Smooth muscle cell (in vitro differentiated cells): ENCODE measurements around the gene PWWP2A. TPM values are rescaled to one million over a fixed set of nuclear protein-coding genes. Genes with fewer than 3 reads are reported as not detected.

Source experiments
- DNase-seq: peaks from one replicate; lab custom pipeline; 2025; ENCODE audit not compliant: unreplicated experiment; lab: John Stamatoyannopoulos, UW
- H2AFZ ChIP-seq: fragments of 200-600 bp; sonication (generic); 2 replicates; pipeline ENCODE4 v1.6.0; 2016; ENCODE audit warnings: antibody characterized with exemption, low read depth, mild to moderate bottlenecking
- H3F3A ChIP-seq: fragments of 200-600 bp; sonication (generic); 2 replicates; pipeline ENCODE4 v1.6.0; 2017; ENCODE audit warnings: antibody characterized with exemption, low read depth
- H3K27ac ChIP-seq: fragments of 200-600 bp; sonication (generic); 2 replicates; pipeline ENCODE4 v1.5.1; 2016; ENCODE audit warnings: low read depth, mild to moderate bottlenecking
- H3K27me3 ChIP-seq: fragments of 200-600 bp; sonication (generic); 2 replicates; pipeline ENCODE4 v1.6.1; 2016; ENCODE audit warnings: low read depth, mild to moderate bottlenecking
- H3K36me3 ChIP-seq: fragments of 200-600 bp; sonication (generic); 2 replicates; pipeline ENCODE4 v1.5.1; 2016; ENCODE audit warnings: low read depth
- H3K4me1 ChIP-seq: fragments of 200-600 bp; sonication (generic); 2 replicates; pipeline ENCODE4 v1.5.1; 2016; ENCODE audit warnings: low read depth
- H3K4me2 ChIP-seq: fragments of 200-600 bp; sonication (generic); 2 replicates; pipeline ENCODE4 v1.6.0; 2016; ENCODE audit warnings: mild to moderate bottlenecking
- H3K4me3 ChIP-seq: fragments of 200-600 bp; sonication (generic); 2 replicates; pipeline ENCODE4 v1.5.1; 2016; ENCODE audit warnings: mild to moderate bottlenecking
- H3K79me2 ChIP-seq: fragments of 200-600 bp; sonication (generic); 2 replicates; pipeline ENCODE4 v1.6.0; 2016; ENCODE audit warnings: low read depth, mild to moderate bottlenecking
- H3K9ac ChIP-seq: fragments of 200-600 bp; sonication (generic); 2 replicates; pipeline ENCODE4 v1.6.0; 2016; ENCODE audit warnings: low read depth
- H3K9me3 ChIP-seq: fragments of 200-600 bp; sonication (generic); replicated peaks from 2 replicates; pipeline ENCODE4 v1.5.1; 2016; ENCODE audit warnings: low read depth
- H4K20me1 ChIP-seq: fragments of 200-600 bp; sonication (generic); 2 replicates; pipeline ENCODE4 v1.6.0; 2016; ENCODE audit warnings: low read depth
- WGBS: methylation state at CpG from one replicate; pipeline ENCODE4 v1.1.7; 2016; ENCODE audit warnings: low lambda C conversion rate; 5-methylcytosine and 5-hydroxymethylcytosine counted together
- polyA plus RNA-seq: library from polyadenylated mRNA; unstranded; fragments of >200 nt; fragmentation: Nextera tagmentation; extraction: Ambion mirVana; gene quantifications from 2 replicates; pipeline ENCODE4 v1.2.1, GENCODE V29; 2016
- total RNA-seq: library from RNA; depleted of rRNA; stranded (reverse); fragments of >200 nt; gene quantifications from 2 replicates; pipeline ENCODE4 v1.2.3, GENCODE V29; 2014
- TF ChIP-seq, protein P1 (sequence below): fragments of 200-600 bp; sonication (generic); IDR thresholded peaks from 2 replicates; pipeline ENCODE4 v1.5.1; 2017; ENCODE audit warnings: borderline replicate concordance, mild to moderate bottlenecking, antibody characterized with exemption; ENCODE audit not compliant: insufficient read depth, poor library complexity, severe bottlenecking

Gene PWWP2A
- total and polyA plus RNA-seq, 2 experiments from 2014 or later, result 18.6 to 22.6 TPM

DNA sequence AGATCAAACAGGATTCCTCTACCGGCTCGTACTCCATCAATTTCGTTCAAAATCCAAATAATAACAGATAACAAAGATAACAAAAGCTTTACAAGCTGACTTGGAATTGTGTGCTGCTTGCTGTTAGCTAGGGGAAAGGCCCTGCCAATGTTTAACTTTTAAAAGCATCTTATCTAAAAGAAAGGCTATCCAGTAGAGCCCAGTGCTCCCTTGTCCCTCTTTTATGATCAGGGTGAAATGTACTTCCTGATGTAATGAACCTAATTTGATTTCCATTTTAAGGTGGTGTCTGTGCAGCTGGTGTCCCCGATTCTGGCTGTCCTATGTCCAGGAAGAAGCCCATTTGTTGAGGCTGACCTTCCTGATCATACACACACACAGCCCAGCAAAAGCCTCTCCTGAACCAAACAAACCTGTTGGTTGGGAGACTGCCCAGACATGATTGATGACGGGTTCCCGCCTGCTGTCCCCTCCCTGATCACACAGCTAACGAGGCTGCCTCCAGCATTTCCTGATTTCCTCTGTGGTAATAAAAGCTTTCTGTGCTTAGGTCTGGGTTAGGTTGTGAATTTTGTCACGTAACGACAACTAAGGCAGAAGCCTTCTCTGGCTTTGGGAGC lies 54.1 kb downstream of the PWWP2A start:
- 14% methylated on average over 9 of the region's 9 CpGs for WGBS
- no peak overlapping the region for H3K4me3 ChIP-seq
- no peaks in the 10 kb centered on the region for H3K27me3 ChIP-seq
- H4K20me1 ChIP-seq, result no peaks in the 10 kb centered on the region
- no peaks in the 10 kb centered on the region for H3K79me2 ChIP-seq
- no peaks in the 10 kb centered on the region for H3K9me3 ChIP-seq
- peak overlapping the region; percentile 78 for H3K27ac ChIP-seq
- no peak for DNase-seq
- H3F3A ChIP-seq, result peaks cover 15% of the 10 kb centered on the region
- H3K36me3 ChIP-seq, result no peaks in the 10 kb centered on the region
- TF ChIP-seq, protein P1, sequence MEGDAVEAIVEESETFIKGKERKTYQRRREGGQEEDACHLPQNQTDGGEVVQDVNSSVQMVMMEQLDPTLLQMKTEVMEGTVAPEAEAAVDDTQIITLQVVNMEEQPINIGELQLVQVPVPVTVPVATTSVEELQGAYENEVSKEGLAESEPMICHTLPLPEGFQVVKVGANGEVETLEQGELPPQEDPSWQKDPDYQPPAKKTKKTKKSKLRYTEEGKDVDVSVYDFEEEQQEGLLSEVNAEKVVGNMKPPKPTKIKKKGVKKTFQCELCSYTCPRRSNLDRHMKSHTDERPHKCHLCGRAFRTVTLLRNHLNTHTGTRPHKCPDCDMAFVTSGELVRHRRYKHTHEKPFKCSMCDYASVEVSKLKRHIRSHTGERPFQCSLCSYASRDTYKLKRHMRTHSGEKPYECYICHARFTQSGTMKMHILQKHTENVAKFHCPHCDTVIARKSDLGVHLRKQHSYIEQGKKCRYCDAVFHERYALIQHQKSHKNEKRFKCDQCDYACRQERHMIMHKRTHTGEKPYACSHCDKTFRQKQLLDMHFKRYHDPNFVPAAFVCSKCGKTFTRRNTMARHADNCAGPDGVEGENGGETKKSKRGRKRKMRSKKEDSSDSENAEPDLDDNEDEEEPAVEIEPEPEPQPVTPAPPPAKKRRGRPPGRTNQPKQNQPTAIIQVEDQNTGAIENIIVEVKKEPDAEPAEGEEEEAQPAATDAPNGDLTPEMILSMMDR, result no peak
- peaks cover 7% of the 10 kb centered on the region for H3K4me1 ChIP-seq
- H3K9ac ChIP-seq, result peak overlapping the region; percentile 24
- peak overlapping the region; percentile 3 for H3K4me2 ChIP-seq
- H2AFZ ChIP-seq, result no peak overlapping the region

DNA sequence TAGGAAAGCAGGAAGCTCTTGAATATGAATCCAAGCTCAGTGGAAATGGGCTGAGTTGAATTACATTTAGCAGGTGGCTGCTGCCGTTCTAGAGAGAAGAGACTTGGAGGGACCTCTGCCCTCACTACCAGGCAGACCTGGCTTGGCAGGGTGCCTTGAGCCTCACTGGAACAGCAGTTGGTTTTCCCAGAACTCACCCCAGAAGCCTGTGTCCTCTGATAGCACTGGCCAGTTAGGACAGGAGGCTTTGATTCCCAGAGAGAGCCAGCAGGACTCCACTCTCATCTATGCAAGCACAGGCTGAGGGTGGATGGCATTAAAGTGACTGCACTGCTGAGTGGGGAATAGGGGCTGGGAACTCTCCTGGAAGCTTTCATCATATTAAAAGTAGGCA lies 54.8 kb downstream of the PWWP2A start:
- WGBS, result 55% methylated on average over 1 of the region's 1 CpG
- TF ChIP-seq, protein P1, result no peak
- Histone ChIP-seq H3K9ac (no peak overlapping the region), H2AFZ (no peak overlapping the region), H3K4me1 (peaks cover 7% of the 10 kb centered on the region), H3K36me3 (no peaks in the 10 kb centered on the region), H3K79me2 (no peaks in the 10 kb centered on the region), H3K27me3 (no peaks in the 10 kb centered on the region), H3K9me3 (no peaks in the 10 kb centered on the region), H3K4me2 (no peak overlapping the region), H4K20me1 (no peaks in the 10 kb centered on the region), H3K27ac (peak overlapping the region; percentile 78), H3F3A (peaks cover 11% of the 10 kb centered on the region), H3K4me3 (no peak overlapping the region)
- no peak for DNase-seq

DNA sequence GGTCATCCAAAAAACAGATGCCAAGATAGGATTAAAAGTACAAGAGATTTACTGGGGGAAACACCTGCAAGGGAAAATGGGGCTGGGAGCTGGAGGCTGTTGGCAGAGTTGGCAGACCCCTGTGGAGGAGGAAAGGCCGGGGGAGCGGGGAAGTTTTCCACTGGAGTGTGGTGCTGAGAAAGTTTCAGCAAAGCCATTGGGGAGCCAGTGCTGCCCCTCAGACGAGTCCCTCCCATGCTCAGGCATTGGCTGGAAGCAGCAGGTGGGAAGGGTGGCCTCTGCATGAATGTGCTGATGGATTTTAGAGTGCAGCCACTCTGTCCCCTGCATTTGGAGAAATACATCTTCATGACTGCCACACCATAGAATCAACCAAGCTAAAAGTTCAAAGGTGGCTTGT lies 57.5 kb downstream of the PWWP2A start:
- H4K20me1 ChIP-seq, result no peaks in the 10 kb centered on the region
- H3K4me2 ChIP-seq, result no peak overlapping the region
- peaks cover 3% of the 10 kb centered on the region for H3F3A ChIP-seq
- no peak overlapping the region for H3K27ac ChIP-seq
- no peak for DNase-seq
- no peak overlapping the region for H3K9ac ChIP-seq
- H3K27me3 ChIP-seq, result no peaks in the 10 kb centered on the region
- no peaks in the 10 kb centered on the region for H3K36me3 ChIP-seq
- H3K4me1 ChIP-seq, result peaks cover 7% of the 10 kb centered on the region
- H3K79me2 ChIP-seq, result no peaks in the 10 kb centered on the region
- no peak overlapping the region for H3K4me3 ChIP-seq
- no peaks in the 10 kb centered on the region for H3K9me3 ChIP-seq
- H2AFZ ChIP-seq, result no peak overlapping the region
- WGBS, result 60% methylated on average over 3 of the region's 3 CpGs
- TF ChIP-seq, protein P1, result no peak

DNA sequence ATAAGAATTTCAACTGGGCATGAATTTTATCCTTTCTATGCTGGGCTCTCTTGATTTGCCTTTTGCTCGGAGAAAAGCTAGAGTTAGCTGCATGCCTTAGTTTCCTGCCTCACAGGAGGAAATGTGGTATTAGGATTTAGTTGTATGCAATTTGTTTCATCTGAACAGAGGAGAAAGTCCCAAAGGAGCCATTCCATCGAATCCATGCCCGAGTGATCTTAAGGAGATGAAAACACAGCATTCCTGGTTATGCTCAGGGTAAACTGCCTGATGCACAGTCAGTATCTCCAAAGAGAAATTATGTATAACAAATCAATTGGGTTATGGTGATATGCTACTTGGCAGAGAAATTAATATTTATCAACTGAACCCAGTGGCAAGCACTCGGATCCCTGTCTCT lies 59.2 kb downstream of the PWWP2A start:
- 93% methylated on average over 4 of the region's 4 CpGs for WGBS
- Histone ChIP-seq H3K4me3 (no peak overlapping the region), H3K4me1 (peaks cover 5% of the 10 kb centered on the region), H3K9me3 (no peaks in the 10 kb centered on the region), H3F3A (peaks cover 3% of the 10 kb centered on the region), H3K36me3 (no peaks in the 10 kb centered on the region), H3K79me2 (no peaks in the 10 kb centered on the region), H4K20me1 (no peaks in the 10 kb centered on the region), H3K27ac (no peak overlapping the region), H3K9ac (no peak overlapping the region), H3K27me3 (no peaks in the 10 kb centered on the region), H2AFZ (no peak overlapping the region), H3K4me2 (no peak overlapping the region)
- no peak for DNase-seq
- TF ChIP-seq, protein P1, result no peak
